HEK293 (cell line): ENCODE data around the gene PTPRG.

Source experiments
- CTCF ChIA-PET: fragments of 350-600 bp; formaldehyde crosslinking; extraction: SDS; loops from one replicate; lab custom pipeline; 2021; ENCODE audit warnings: antibody characterized with exemption; lab: Yijun Ruan, JAX
- POLR2A ChIA-PET: fragments of 300-600 bp; formaldehyde crosslinking; extraction: SDS; loops from one replicate; lab custom pipeline; 2020; ENCODE audit warnings: antibody characterized with exemption, inconsistent platforms; lab: Yijun Ruan, JAX
- H3K27ac ChIP-seq: fragments of 200-500 bp; sonication (Bioruptor generic); 2 replicates; pipeline ENCODE4 v1.5.1; 2014; ENCODE audit warnings: low read depth, low read length, control low read depth, inconsistent platforms; ENCODE audit errors: extremely low read depth
- H3K36me3 ChIP-seq, 2 experiments: fragments of 200-500 bp in 1 of 2; sonication (Bioruptor generic) in 1 of 2; 1 replicate in 1 of 2; 2 replicates in 1 of 2; pipeline ENCODE4 v1.5.1; 2014 to 2017; ENCODE audit warnings: inconsistent platforms in 2 of 2, low read length in 2 of 2; ENCODE audit not compliant: control insufficient read depth in 2 of 2, insufficient read depth in 1 of 2
- H3K4me1 ChIP-seq: fragments of 200-500 bp; sonication (Bioruptor generic); 2 replicates; pipeline ENCODE4 v1.5.1; 2014; ENCODE audit warnings: mild to moderate bottlenecking, low read length, inconsistent platforms; ENCODE audit not compliant: control insufficient read depth, insufficient read depth
- H3K4me3 ChIP-seq: 2 replicates; pipeline ENCODE4 v1.5.1; 2011; ENCODE audit warnings: low read depth, mild to moderate bottlenecking, control low read depth, low read length, moderate library complexity
- H3K9me3 ChIP-seq: fragments of 200-500 bp; sonication (Bioruptor generic); 2 replicates; pipeline ENCODE4 v1.5.1; 2014; ENCODE audit warnings: low read depth, low read length, inconsistent platforms; ENCODE audit not compliant: control insufficient read depth, insufficient read depth
- BCL11B ChIP-seq: fragments of 450-650 bp; formaldehyde crosslinking; IDR thresholded peaks from 2 replicates; pipeline ENCODE4 v1.5.1; 2016; ENCODE audit warnings: low read depth, missing biosample characterization, missing genetic modification characterization
- GFI1B ChIP-seq: fragments of 450-650 bp; formaldehyde crosslinking; IDR thresholded peaks from 2 replicates; pipeline ENCODE4 v1.5.1; 2016; ENCODE audit warnings: missing biosample characterization, missing genetic modification characterization
- WT1 ChIP-seq: fragments of 450-650 bp; formaldehyde crosslinking; IDR thresholded peaks from 2 replicates; pipeline ENCODE4 v1.5.1; 2016; ENCODE audit warnings: missing biosample characterization, missing genetic modification characterization
- ZBTB21 ChIP-seq: fragments of 450-650 bp; formaldehyde crosslinking; IDR thresholded peaks from 2 replicates; pipeline ENCODE4 v1.5.1; 2017; ENCODE audit warnings: missing biosample characterization, missing genetic modification characterization
- ZBTB7A ChIP-seq: fragments of 450-650 bp; formaldehyde crosslinking; IDR thresholded peaks from 2 replicates; pipeline ENCODE4 v1.5.1; 2016; ENCODE audit warnings: low read depth, missing biosample characterization, missing genetic modification characterization
- ZFP37 ChIP-seq: fragments of 450-650 bp; formaldehyde crosslinking; IDR thresholded peaks from 2 replicates; pipeline ENCODE4 v1.5.1; 2016; ENCODE audit warnings: missing biosample characterization, missing genetic modification characterization
- ZNF211 ChIP-seq: fragments of 450-650 bp; formaldehyde crosslinking; IDR thresholded peaks from 2 replicates; pipeline ENCODE4 v1.5.1; 2016; ENCODE audit warnings: low read depth, missing biosample characterization, missing genetic modification characterization
- ZNF214 ChIP-seq: fragments of 450-650 bp; formaldehyde crosslinking; IDR thresholded peaks from 2 replicates; pipeline ENCODE4 v1.5.1; 2017; ENCODE audit warnings: missing biosample characterization, mild to moderate bottlenecking, missing genetic modification characterization, borderline replicate concordance
- ZNF248 ChIP-seq: fragments of 450-650 bp; formaldehyde crosslinking; IDR thresholded peaks from 2 replicates; pipeline ENCODE4 v1.5.1; 2017; ENCODE audit warnings: missing biosample characterization, missing genetic modification characterization
- ZNF48 ChIP-seq: fragments of 450-650 bp; formaldehyde crosslinking; IDR thresholded peaks from 2 replicates; pipeline ENCODE4 v1.5.1; 2016; ENCODE audit warnings: missing biosample characterization, missing genetic modification characterization
- ZNF530 ChIP-seq: fragments of 450-650 bp; formaldehyde crosslinking; IDR thresholded peaks from 2 replicates; pipeline ENCODE4 v1.5.1; 2016; ENCODE audit warnings: low read depth, missing biosample characterization, missing genetic modification characterization
- ZNF555 ChIP-seq: fragments of 450-650 bp; formaldehyde crosslinking; conservative IDR thresholded peaks from 2 replicates; pipeline ENCODE4 v1.5.1; 2017; ENCODE audit warnings: missing biosample characterization, mild to moderate bottlenecking, missing genetic modification characterization, inconsistent platforms
- ZNF558 ChIP-seq: fragments of 450-650 bp; formaldehyde crosslinking; IDR thresholded peaks from 2 replicates; pipeline ENCODE4 v1.5.1; 2016; ENCODE audit warnings: missing biosample characterization, missing genetic modification characterization
- ZNF660 ChIP-seq: fragments of 450-650 bp; IDR thresholded peaks from 2 replicates; pipeline ENCODE4 v1.5.1; 2018; ENCODE audit warnings: missing biosample characterization, mild to moderate bottlenecking, missing genetic modification characterization
- ZNF670 ChIP-seq: fragments of 450-650 bp; formaldehyde crosslinking; IDR thresholded peaks from 2 replicates; pipeline ENCODE4 v1.5.1; 2016; ENCODE audit warnings: missing biosample characterization, missing genetic modification characterization, low read depth
- ZNF76 ChIP-seq: fragments of 450-650 bp; formaldehyde crosslinking; IDR thresholded peaks from 2 replicates; pipeline ENCODE4; 2016; ENCODE audit warnings: low read depth, missing biosample characterization, missing genetic modification characterization, borderline replicate concordance
- ZNF768 ChIP-seq: fragments of 450-650 bp; formaldehyde crosslinking; IDR thresholded peaks from 2 replicates; pipeline ENCODE4 v1.5.1; 2018; ENCODE audit warnings: missing biosample characterization, mild to moderate bottlenecking, missing genetic modification characterization
- TF ChIP-seq, protein P1 (sequence below): fragments of 450-650 bp; formaldehyde crosslinking; conservative IDR thresholded peaks from 2 replicates; pipeline ENCODE4 v1.5.1; 2016; ENCODE audit warnings: low read depth, missing biosample characterization, missing genetic modification characterization
- TF ChIP-seq, protein P2 (sequence below): fragments of 450-650 bp; formaldehyde crosslinking; conservative IDR thresholded peaks from 2 replicates; pipeline ENCODE4 v1.5.1; 2016; ENCODE audit warnings: low read depth, missing biosample characterization, missing genetic modification characterization
- TF ChIP-seq, protein P3 (sequence below): fragments of 450-650 bp; formaldehyde crosslinking; IDR thresholded peaks from 2 replicates; pipeline ENCODE4 v1.5.1; 2016; ENCODE audit warnings: missing biosample characterization, missing genetic modification characterization, borderline replicate concordance

The PTPRG gene

DNA sequence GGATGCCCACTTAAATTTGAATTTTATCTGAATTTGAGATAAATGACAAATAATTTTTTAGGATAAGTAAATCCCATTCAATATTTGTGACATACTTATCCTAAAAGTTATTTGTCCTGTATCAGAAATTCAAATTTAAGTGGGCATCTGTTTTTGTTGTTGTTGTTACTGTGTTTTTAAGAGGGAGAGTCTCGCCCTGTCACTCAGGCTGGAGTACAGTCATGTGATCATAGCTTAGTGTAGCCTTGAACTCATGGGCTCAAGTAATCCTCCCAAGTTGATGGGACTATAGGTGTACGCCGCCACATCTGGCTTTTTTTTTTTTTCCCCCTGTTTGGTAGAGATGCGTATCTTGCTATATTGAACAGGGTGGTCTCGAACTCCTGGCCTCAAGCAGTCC is 283.0 kb downstream of the PTPRG start (continued):
- TF ChIP-seq, protein P1, sequence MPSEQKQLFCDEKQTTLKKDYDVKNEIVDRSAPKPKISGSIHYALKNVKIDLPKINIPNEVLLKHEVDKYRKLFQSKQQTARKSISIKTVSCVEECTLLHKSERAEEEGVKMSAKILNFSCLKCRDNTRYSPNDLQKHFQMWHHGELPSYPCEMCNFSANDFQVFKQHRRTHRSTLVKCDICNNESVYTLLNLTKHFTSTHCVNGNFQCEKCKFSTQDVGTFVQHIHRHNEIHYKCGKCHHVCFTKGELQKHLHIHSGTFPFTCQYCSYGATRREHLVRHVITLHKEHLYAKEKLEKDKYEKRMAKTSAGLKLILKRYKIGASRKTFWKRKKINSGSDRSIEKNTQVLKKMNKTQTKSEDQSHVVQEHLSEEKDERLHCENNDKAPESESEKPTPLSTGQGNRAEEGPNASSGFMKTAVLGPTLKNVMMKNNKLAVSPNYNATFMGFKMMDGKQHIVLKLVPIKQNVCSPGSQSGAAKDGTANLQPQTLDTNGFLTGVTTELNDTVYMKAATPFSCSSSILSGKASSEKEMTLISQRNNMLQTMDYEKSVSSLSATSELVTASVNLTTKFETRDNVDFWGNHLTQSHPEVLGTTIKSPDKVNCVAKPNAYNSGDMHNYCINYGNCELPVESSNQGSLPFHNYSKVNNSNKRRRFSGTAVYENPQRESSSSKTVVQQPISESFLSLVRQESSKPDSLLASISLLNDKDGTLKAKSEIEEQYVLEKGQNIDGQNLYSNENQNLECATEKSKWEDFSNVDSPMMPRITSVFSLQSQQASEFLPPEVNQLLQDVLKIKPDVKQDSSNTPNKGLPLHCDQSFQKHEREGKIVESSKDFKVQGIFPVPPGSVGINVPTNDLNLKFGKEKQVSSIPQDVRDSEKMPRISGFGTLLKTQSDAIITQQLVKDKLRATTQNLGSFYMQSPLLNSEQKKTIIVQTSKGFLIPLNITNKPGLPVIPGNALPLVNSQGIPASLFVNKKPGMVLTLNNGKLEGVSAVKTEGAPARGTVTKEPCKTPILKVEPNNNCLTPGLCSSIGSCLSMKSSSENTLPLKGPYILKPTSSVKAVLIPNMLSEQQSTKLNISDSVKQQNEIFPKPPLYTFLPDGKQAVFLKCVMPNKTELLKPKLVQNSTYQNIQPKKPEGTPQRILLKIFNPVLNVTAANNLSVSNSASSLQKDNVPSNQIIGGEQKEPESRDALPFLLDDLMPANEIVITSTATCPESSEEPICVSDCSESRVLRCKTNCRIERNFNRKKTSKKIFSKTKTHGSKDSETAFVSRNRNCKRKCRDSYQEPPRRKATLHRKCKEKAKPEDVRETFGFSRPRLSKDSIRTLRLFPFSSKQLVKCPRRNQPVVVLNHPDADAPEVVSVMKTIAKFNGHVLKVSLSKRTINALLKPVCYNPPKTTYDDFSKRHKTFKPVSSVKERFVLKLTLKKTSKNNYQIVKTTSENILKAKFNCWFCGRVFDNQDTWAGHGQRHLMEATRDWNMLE (tag by site-specific recombination), result no peak
- TF ChIP-seq WT1 (no peak), ZNF768 (tag by site-specific recombination) (no peak), ZNF530 (no peak), GFI1B (tag by site-specific recombination) (no peak), ZFP37 (tag by site-specific recombination) (no peak), ZNF558 (tag by site-specific recombination) (no peak), ZNF248 (tag by site-specific recombination) (no peak), ZNF211 (tag by site-specific recombination) (no peak), ZNF48 (tag by site-specific recombination) (no peak)

DNA sequence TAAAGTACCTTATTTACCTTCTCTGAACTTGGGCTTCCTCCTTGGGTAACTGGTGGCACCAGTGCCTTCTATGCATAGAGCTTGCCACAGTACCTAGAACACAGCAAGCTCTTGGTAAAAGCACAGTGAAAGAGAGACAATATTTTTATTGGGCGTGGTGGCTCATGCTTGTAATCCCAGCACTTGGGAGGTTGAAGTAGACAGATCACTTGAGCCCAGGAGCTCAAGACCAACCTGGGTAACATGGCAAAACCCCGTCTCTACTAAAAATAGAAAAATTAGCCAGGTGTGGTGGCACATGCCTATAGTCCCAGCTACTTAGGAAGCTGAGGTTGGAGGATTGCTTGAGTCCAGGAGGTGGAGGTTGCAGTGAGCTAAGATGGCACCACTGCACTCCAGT is 285.1 kb downstream of the PTPRG start:
- H3K4me3 ChIP-seq, result no peak overlapping the region
- ChIA-PET CTCF (interaction anchor here (1.7 kb wide), 1 partner anchor 342 kb away, joined by 5 read pairs; no protein-coding TSS in a partner anchor), POLR2A (no interaction called here)
- TF ChIP-seq ZNF530 (no peak), ZBTB7A (tag by site-specific recombination) (no peak), ZBTB21 (tag by site-specific recombination) (no peak), BCL11B (tag by site-specific recombination) (no peak), ZNF214 (tag by site-specific recombination) (no peak), ZNF670 (tag by site-specific recombination) (no peak), ZNF48 (tag by site-specific recombination) (no peak), ZNF76 (tag by site-specific recombination) (no peak), ZNF660 (no peak), ZNF555 (tag by site-specific recombination) (no peak)
- TF ChIP-seq, protein P2, sequence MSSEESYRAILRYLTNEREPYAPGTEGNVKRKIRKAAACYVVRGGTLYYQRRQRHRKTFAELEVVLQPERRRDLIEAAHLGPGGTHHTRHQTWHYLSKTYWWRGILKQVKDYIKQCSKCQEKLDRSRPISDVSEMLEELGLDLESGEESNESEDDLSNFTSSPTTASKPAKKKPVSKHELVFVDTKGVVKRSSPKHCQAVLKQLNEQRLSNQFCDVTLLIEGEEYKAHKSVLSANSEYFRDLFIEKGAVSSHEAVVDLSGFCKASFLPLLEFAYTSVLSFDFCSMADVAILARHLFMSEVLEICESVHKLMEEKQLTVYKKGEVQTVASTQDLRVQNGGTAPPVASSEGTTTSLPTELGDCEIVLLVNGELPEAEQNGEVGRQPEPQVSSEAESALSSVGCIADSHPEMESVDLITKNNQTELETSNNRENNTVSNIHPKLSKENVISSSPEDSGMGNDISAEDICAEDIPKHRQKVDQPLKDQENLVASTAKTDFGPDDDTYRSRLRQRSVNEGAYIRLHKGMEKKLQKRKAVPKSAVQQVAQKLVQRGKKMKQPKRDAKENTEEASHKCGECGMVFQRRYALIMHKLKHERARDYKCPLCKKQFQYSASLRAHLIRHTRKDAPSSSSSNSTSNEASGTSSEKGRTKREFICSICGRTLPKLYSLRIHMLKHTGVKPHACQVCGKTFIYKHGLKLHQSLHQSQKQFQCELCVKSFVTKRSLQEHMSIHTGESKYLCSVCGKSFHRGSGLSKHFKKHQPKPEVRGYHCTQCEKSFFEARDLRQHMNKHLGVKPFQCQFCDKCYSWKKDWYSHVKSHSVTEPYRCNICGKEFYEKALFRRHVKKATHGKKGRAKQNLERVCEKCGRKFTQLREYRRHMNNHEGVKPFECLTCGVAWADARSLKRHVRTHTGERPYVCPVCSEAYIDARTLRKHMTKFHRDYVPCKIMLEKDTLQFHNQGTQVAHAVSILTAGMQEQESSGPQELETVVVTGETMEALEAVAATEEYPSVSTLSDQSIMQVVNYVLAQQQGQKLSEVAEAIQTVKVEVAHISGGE (tag by site-specific recombination), result no peak
- TF ChIP-seq, protein P3, sequence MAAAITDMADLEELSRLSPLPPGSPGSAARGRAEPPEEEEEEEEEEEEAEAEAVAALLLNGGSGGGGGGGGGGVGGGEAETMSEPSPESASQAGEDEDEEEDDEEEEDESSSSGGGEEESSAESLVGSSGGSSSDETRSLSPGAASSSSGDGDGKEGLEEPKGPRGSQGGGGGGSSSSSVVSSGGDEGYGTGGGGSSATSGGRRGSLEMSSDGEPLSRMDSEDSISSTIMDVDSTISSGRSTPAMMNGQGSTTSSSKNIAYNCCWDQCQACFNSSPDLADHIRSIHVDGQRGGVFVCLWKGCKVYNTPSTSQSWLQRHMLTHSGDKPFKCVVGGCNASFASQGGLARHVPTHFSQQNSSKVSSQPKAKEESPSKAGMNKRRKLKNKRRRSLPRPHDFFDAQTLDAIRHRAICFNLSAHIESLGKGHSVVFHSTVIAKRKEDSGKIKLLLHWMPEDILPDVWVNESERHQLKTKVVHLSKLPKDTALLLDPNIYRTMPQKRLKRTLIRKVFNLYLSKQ (tag by site-specific recombination), result no peak
- H3K36me3 ChIP-seq, result no peaks in the 10 kb centered on the region
- H3K4me1 ChIP-seq, result peaks cover 1% of the 10 kb centered on the region; the same call in 1 of the 2 replicates
- H3K27ac ChIP-seq, result no peak overlapping the region
- H3K9me3 ChIP-seq, result no peaks in the 10 kb centered on the region
